SK-N-MC (cell line): ENCODE data around the gene SERTAD2.

Experiments
- EZH2 ChIP-seq: fragments of 200-600 bp; sonication (generic); IDR thresholded peaks from one replicate; pipeline ENCODE4 v1.6.1; 2017; ENCODE audit warnings: antibody characterized with exemption
- FOXP2 ChIP-seq: optimal IDR thresholded peaks from 2 replicates; pipeline ENCODE3; 2011; ENCODE audit warnings: mild to moderate bottlenecking, moderate library complexity; ENCODE audit not compliant: insufficient read depth; ENCODE audit errors: extremely low read length, control extremely low read depth
- POLR2AphosphoS5 ChIP-seq: IDR thresholded peaks from 2 replicates; pipeline ENCODE4 v1.6.1; 2012; ENCODE audit warnings: mild to moderate bottlenecking, low read depth, low read length, borderline replicate concordance

GRCh38 chr2:64593035-64593655 lies 60.6 kb downstream of the SERTAD2 start:
- TF ChIP-seq POLR2AphosphoS5 (no peak), FOXP2 (no peak), EZH2 (no peak)
